Cortex of kidney (tissue), 1 donor: ENCODE data around the gene ARHGEF10L.

Experiments used
- DNase-seq: peaks from one replicate; lab custom pipeline; 2025; lab: John Stamatoyannopoulos, UW

ARHGEF10L gene

GRCh38 chr1:17546946-17547670, 7.6 kb downstream of the ARHGEF10L start:
- no peak for DNase-seq

DNA sequence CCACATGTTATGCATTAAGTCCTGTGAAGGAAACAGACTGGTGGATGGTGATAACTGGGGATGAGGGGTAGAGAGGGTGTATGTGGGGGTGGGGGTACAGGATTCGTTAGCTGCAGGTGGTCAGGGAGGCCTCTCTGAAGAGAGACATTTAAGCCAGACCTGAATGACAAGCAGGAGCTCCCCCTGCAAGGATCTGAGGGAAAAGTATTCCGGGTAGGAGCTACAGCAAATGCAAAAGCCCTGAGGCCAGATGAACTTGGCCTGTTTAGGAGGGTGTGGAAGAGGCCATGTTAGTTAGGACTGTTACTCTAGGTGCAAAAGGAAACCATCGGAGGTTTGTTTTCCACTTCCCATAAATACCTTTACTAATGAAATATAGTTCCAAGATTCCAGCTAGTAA, 9.9 kb downstream of the ARHGEF10L start:
- DNase-seq, result no peak

DNA sequence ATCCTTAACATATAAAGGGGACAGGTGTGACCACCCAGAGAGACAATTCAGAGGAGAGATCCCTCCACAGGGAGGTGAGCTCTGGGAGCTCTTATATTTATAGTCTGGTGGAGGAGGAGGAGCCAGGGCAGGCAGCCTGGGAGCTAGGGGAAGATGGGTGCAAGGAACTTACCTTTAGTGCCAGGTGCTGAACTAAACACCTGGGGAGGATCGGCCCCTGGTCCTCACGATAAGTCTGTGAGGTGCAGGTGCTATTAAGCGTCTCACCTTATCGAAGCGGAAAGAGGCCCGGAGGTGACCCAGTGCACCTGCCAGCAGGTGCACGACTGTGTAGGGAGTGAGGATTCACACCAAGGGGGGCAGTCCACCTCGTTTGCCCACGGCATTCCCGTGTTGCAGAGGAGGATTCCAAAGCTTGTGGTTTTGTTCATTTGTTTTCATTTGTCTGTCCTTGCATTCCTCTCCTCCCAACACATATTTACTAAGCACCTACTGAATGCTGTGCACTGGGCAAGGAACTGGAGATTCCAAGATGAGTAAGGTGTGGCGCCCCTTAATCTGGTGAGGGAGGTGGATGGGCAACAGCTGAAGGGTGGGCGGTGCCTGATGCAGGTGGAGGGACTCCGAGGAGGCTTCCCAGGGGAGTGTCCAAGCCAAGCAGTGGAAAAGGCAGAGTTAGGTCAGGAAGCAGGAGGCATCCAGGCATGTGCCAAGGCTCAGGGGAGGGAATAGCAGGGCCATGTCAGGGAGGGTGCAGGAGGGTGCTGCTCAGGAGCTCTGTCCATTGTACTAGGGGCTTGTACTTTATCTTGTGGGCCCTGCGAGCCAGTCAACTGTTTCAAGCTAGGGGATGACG, 11.5 kb downstream of the ARHGEF10L start:
- DNase-seq, result no peak

GRCh38 chr1:17551755-17552234, 12.3 kb downstream of the ARHGEF10L start:
- DNase-seq, result no peak

DNA sequence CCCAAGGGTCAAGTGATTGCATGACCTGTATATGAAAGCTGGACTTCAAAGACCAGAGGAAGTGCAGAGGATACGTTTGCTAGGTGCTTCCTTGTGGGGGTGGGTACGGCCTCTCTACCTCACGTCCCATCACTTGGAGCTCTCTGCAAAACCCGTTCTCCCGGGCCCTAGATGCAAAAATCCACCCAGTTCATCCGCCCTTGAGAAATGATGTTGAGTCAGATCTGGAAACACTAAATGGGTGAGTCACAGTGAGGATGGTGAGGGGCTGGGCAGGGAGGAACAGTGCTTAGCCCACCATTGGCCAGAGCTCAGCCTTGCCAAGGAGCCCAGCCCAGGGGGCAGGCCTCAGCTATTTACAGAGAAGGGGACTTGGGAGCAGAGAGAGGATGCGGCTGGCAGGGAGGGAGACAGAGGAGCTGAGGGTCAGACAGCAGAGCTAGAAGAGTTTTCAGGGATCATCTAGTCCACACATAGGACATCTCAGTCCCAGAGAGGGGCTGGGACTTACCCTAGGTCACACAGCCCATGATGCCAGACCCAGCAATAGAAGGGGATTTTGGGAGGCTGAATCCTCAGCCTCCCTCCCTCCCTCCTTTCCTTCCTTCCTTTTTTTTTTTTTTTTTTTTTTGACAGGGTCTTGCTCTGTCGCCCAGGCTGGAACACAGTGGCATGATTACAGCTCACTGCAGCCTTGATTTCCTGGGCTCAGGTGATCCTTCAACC, 14.6 kb downstream of the ARHGEF10L start:
- DNase-seq, result no peak

DNA sequence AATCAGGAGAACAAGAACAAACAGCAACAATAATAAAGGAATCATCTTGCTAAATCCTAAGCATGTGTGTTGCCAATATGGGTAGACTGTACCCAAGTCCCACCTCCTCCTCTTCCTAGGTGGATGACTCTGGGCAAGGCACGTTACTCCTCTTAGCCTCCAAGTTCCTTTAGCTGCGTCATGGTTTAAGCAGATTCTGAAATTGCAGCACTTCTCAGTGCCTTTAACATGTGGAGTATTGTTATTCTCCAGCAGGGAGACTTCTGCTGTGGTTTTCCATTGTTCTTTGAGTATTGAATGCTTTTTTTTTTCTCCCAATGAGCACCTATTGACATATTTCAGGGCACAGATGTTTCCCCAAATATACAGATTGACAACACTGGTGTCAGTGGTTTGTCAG, 15.5 kb downstream of the ARHGEF10L start:
- DNase-seq, result no peak

DNA sequence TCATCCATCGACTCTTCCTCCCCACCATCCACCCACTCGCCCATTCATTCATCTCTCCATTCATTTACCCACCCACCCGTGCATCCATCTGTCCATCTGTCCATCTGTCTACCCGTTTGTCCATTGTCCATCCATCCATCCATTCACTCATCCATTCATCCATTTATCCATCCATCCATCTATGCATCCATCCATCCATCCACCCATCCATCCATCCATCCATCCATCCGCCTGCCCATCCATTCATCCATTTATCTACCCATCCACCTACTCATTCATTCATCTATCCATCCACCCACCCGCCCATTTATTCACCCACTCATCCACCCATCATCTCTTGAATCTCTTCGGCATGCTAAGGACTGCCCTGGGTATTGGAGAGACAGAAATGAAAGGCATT, 18.5 kb downstream of the ARHGEF10L start:
- DNase-seq, result no peak

DNA sequence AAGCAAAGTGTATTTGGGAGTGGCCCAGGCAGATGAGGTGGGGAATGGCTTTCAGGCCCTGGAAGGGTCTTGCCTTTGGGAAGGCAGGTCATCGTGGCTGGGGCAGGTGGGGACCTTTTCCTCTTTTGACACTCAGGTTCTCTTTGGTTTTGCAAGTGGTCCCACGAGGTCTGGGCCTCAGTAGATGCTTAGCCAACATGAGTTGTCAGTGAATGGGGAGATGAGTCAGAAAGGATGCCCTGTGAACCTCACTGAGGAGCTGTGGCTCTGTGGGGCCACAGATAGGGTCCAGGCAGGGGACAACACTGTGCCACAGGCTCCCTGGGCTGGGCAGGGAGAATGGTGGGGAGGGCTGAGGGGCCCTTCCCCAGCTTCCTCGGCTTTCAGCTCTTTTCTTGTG, 19.0 kb downstream of the ARHGEF10L start:
- DNase-seq, result no peak

DNA sequence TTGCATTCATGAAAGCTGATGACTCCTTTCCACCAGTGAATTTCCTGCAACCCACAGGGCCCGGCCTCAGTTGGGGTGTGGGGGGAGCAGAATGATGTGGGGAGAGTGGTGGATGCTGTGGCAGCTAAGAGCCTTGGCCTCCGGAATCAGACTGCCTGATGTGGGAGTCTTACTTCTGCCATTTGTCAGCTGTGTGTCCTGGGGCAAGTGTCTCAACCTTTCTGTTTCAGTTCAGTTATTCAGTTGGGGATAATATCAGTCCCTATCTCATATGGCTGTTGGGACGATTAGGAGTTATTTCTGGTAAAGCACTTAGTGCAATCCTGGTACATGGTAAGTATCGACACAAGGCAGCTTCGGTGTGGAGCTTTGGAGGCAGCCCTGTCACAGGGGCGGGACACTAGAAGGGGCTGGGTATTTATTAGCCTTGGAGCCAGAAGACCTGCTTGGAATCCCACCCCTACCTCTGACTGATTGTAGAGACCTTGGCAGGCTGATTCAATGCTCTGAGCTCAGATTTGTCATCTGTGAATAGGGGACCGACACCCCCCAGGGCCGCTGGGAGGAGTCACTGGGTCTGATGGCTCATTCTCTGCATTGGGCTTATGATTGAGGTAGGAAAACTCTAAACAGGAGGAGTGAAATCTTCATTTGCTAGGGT, 19.6 kb downstream of the ARHGEF10L start:
- no peak for DNase-seq

DNA sequence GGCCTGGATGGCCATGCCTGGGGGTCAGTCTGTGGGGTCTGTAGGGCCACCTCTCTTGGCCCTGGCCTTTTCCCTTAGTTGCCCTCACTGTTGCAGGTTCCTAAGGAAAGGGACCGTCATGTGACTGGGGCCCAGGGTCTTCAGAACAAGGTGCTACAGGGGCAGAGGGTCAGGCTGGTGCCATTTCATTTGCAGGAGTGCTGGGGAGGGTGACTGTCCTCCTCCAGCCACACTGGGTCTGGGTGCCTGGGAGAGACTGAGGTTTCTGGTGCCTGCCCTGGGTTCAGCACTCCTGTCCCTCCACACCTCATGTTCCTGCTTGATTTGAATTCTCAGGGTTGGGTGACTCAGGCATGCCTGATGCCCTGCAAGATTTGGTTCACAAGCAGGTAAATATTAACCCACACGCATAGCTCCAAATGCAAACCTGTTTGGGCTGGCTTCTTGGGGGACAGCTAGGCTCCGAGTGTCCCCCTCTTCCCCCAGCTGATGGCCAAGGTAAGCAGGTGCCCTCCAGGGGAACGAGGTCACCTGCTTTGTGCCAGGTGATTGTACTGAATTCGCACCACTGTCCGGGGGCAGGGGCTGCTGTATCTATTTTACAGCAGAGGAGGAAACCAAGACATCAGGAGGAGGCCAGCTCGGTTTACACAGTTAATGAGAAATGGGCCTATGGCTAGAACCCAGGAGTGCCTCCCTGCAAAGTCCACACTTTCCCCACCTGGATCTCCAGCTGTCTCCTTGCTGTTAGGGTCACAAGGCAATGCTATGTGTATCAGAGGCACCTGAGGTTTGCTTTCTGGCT, 20.3 kb downstream of the ARHGEF10L start:
- DNase-seq, result no peak

GRCh38 chr1:17561247-17561548, 21.7 kb downstream of the ARHGEF10L start:
- no peak for DNase-seq

GRCh38 chr1:17561561-17561985, 22.1 kb downstream of the ARHGEF10L start:
- DNase-seq, result no peak

DNA sequence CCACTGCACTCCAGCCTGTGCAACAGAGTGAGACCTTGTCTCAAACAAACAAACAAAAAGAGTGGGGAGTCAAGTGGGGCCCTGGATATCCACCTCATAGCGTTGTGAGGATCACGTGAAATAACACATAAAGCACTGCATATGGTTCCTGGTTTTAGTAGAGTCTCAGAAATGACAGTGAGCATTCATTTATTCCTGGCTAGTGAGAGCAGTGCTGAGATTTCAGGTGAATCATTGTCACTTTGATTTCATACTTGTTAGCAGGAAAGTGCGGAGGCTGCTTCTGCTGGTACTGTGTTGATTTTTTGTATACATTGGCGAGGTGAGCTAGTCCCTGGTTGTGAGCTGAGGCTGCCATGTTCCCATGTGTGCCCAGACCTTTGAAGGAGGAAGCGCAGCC, 22.9 kb downstream of the ARHGEF10L start:
- DNase-seq, result no peak

GRCh38 chr1:17563494-17564281, 24.2 kb downstream of the ARHGEF10L start:
- DNase-seq, result no peak

DNA sequence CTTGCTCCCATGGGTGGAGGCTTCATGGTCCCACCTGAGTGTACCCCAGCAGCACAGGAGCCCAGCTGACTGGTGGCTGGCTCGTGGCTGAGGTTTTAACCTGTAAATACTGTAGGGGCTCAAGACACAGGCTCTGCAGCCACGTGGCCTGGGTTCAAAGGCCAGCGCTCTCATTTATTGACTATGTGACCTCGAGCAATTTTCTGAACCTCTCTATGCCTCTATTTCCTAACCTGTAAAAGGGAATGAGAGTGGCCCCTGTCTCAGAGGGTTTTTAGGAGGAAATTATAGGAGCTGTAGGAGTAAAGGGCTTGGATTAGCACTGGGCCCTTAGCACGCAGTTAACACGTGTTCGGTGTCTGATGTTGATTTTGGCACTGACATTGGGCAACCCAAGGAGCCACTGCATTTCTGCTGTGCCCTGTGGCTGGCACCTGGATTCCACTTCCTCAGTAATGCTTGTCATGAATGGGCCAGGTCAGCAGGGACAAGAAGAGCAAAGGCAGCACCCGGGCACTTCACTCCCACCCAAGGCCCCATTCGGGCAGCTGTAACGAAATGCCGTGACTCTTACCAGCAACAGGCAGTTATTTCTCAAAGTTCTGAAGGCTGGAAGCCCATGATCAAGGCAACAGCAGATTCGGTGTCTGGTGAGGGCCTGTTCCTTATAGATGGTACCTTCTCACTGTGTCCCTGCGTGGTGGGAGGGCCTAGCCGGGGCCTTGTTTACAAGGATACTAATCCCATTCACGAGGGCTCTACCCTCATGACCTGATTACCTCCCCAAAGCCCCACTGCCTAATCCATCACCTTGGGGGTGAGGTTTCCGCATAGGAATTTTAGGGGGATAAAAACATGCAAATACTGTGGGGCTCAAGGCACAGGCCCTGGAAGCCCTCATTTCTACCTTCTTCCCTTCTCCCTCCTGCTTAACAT, 25.2 kb downstream of the ARHGEF10L start:
- no peak for DNase-seq

GRCh38 chr1:17565461-17566252, 26.2 kb downstream of the ARHGEF10L start:
- DNase-seq, result no peak

GRCh38 chr1:17566417-17566816, 26.9 kb downstream of the ARHGEF10L start:
- DNase-seq, result no peak

DNA sequence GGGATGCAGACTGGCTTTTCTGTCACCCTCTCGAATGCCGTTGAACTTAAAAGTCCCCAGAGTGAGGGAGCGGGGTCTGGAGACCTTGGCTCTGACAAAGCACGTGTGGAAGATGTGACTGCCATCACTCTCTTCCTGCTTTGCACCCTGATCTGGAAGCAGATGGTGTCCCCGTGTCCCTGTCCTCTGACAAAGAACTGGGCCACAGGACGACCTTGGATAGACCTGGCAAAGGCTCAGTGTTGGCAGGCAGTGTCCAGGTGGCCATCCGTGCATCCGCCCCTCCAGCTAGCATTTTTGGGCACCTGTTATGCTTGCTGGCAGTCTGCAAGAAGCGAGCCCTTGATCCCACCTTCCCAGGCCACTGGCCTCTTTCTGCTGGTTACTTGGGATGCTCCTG, 27.4 kb downstream of the ARHGEF10L start:
- DNase-seq, result no peak

- no peak for DNase-seq
Measured at GRCh38 chr1:17567582-17567981, 28.1 kb downstream of the ARHGEF10L start.
